HG03520 (cell line): ENCODE data around the gene VAV2.

Experiments
- ATAC-seq: cut with Tn5 transposase; IDR thresholded peaks from one replicate; pipeline ENCODE4 v1.9.1; 2021; ENCODE audit warnings: mild to moderate bottlenecking, moderate library complexity; ENCODE audit not compliant: unreplicated experiment

Gene VAV2

DNA sequence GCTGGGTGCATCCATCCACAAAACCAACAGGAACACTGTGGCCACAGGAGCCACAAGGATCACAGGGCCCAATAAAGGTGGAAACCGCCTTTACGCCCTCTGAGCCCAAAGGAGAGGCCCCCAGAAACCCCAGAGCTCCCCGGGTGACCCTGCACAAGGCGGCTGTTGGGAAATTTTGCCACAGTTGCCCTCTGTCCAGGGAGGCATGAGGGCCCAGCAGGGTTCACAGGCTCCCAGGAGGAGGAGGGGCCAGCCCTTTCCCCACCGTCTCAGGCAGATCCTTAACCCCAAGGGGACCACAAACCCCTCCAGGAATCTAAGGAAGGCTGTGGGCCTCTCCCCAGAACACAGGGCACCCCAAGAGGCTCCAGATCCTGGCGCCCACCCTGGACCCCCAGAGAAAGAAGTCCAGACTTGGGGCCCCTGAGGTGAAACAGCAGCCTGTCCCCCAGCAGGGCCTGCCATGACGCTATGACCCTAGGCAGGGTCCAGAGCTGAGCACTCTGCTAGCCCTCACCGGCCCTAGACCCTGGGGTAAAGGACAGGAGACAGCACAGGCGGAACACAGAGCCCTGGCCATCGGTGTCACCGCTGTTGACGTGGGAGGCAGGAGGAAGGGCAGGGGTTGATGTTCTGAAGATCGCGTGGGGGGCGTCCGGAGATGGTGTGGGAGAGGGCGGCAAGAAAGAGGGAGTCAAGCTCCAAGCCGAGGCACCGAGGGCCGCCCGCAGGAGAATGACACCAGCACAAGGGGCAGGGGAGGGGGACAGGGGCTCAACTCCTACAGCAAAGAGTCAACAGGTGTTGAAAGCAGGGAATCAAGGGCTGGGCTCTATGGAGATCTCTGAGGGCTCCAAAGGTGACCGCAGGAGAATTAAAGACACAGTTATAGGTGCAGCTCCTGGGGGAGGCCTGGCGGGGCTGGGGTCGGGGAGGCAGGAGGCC, 97.5 kb downstream of the VAV2 start:
- no peak for ATAC-seq

DNA sequence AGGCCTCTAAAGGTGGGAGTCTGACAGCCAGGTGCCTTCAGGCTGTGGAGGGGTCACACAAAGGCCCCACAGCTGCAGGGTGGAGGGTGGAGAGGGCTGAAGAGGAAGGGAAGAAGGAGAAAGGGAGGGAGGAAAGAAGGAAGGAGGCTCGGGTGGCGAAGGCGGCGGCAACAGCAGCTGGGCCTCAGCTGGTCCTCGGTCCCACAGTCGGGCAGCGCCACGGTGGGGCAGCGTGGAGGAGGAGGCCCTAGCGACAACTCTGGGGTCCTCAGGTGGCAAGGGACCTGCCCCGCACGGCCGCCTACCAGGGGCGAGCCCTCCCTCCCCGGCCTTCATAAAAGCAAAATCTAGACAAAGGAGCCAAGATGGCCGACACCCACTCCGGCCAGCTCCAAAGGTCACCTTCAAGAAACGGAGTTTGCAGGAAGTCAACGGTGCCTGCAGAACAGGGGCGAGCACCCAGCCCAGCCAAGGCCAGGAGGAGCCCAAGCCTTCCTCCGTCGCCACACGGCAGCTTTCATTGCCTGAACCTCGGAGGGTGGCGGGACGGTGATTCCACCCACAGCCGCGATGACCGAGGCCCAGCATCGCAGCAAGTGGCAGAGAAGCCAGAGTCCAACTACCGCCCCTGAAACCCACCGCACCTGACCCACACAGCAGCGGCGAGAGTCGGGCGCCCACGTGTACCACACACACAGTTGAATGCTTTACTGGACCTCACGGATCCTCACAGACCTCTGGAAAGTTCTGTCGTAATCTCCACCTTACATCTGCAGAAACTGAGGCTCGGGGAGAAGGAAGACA, 98.7 kb downstream of the VAV2 start:
- no peak for ATAC-seq

DNA sequence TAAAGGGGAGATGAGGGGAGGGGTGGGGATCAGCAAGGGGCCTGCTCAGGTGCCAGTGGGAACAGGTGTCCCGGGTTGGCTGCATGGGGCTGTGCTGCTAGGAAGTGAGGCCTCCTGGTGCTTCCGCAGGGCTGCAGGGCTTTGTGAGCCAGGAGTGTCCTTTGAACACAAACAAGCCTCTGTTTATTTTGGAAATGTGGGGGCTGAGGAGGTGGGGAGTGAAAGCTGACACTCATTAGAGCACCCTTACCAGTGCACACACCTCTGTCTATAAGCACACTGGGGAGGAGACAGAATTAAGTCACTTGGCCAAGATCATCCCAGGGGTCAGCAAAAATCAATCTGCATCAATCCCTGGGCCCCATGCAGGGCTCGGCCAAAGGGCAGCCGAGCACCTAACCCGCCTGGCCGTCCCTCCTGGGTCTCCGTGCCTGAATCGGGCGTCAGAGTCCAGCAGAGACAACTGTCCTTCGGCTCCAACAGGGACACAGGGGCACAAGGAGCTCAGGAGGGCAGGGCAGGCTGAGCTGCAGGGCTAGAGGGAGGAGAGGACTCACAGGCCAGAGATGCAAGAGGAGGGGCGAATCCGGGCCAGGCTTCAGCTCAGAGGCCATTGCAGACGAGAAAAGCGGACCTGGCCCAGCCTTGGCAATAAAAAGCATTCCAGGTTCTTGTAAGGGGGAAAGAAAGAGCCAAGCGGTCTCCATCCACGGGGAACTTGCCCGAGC, 99.8 kb downstream of the VAV2 start:
- ATAC-seq = no peak

DNA sequence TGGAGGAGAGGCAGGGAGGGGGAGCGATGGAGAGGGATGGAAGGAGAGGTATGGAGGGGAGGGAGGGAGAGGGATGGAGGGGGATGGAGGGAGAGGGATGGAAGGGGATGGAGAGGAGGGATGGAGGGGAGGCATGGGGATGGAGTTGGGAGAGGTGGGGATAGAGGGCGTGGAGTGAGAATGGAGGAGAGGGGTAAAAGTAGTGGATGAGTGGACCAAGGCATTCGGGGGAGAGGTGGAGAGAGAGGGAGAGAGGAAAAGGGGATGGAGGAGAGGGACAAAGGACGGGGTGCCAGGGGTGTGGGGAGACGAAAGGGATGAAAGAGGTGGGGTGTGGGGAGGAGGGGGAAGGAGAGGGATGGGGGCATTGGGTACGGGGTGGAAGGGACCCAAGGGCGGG, 100.4 kb downstream of the VAV2 start:
- no peak for ATAC-seq

DNA sequence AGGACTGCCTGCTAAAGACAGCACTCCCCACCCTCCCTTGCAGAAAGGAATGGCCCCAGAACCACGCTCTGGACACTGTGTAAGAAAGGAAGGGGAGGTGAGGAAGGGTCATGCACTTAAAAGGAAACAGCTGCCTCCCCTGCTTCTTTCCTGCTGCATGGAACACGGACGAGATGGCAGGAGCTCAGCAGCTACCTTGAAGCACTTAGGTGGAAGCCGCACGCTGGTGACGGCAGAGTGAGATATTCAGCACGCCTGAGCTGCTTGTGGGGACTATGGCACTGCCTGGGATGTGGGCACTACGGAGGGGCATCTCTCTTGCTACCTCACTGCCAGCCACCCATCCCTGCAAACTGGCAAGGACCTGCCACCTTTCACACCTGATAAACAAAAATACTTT, 101.5 kb downstream of the VAV2 start:
- ATAC-seq = no peak

GRCh38 chr9:133889584-133890301, 102.4 kb downstream of the VAV2 start:
- ATAC-seq = no peak

GRCh38 chr9:133888809-133889491, 103.2 kb downstream of the VAV2 start:
- no peak for ATAC-seq

DNA sequence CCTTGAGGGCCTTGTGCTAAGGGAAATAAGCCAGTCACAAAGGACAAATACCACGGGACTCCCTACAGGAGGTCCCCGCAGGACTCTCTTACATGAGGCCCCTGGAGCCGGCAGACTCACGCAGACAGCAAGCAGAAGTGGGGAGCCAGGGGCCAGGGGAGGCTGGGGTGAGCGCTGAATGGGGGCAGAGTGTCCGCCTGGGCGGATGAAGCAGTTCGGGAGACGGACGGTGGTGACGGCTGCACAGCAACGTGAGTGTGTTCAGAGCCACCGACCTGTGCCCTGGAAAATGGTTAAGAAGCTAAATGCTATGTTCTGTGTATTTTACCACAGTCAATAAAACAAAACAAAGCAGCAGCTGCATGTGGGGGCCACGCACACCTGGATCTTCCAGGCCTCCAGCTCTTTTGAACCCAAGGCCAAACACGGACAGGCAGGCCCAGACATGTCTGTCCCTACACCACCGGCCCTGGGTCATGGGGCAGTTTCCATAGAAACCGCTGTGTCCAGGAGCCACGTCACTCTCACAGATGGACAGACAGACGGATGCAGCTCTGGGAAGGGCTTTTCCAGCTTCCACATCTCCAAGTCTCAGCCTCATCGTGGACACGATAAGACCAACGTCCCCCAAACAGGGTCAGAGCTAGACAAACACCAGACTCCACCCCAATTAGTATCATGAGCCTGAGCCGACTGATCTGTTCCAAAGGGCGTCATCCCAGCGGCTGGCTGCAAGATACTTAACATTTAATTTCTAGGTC, 103.9 kb downstream of the VAV2 start:
- no peak for ATAC-seq

DNA sequence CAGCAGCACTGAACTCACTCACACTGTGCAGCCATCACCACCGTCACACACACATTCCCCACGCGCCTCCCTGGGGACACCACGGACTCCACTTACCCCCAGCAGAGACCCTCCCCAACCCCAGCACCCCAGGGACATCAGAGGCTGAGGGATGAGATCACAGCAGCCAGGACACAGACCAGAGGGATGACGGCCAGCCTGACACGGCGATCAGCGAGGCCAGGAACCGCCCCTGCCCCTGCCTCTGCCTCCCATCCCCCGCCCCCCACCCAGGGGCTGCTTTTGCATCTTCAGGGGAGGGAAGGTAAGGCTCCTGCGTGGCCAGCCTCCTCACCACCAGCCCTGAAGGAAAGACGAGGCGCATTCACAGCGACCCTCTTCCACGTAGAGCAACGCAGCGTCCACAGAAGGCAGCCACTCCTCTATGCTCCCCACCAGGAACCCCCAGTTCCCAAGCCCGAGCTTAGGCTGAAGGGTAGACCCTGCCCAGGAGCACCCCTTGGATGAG, 104.5 kb downstream of the VAV2 start:
- ATAC-seq = no peak

DNA sequence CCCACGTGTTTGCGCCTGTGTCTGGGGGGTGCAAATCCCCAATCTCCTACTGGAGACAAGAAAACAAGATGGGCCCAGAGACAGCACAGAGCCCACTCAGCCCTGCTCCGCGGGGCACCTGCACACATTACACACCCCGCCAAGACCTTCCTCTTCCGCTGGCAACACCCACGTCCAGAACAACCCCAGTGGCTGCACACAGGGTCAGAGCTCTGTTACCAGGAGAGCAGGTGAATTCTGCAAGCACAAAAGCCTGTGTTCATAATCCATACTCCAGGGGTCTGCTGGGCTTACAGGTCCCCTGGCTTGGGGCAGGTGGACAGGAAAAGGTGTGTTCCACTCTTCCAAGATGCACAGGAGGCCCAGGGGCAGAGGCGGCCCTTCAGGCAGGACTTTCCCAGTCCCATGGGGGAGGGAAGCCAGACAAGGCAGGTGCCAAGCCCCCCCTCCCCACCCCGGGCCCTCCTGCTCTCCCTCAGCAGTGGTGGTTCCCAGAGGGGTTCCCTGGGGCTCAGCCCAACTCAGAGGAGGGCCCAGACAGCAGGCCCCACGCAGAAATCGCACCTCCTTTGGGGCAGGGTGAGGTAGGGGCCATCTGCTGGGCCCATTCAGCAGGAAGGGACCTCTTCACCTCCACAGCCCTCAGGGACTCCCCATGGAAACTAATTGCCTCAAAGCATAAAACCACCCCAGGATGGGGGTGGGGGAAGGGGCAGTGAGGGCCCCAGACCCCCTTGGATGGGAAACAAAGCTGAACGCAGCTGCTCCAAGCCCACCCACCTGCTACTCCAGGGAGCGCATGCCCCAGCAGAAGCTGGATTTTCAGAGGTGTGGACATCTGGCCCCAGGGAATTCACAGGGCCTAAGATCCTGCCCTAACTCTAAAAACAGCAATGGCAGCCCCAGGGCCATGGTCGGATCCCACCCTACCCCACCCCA, 105.3 kb downstream of the VAV2 start:
- ATAC-seq = no peak

GRCh38 chr9:133884907-133885744, 107.0 kb downstream of the VAV2 start:
- no peak for ATAC-seq

GRCh38 chr9:133882849-133883755, 109.0 kb downstream of the VAV2 start:
- no peak for ATAC-seq

GRCh38 chr9:133881671-133882381, 110.3 kb downstream of the VAV2 start:
- ATAC-seq = no peak

DNA sequence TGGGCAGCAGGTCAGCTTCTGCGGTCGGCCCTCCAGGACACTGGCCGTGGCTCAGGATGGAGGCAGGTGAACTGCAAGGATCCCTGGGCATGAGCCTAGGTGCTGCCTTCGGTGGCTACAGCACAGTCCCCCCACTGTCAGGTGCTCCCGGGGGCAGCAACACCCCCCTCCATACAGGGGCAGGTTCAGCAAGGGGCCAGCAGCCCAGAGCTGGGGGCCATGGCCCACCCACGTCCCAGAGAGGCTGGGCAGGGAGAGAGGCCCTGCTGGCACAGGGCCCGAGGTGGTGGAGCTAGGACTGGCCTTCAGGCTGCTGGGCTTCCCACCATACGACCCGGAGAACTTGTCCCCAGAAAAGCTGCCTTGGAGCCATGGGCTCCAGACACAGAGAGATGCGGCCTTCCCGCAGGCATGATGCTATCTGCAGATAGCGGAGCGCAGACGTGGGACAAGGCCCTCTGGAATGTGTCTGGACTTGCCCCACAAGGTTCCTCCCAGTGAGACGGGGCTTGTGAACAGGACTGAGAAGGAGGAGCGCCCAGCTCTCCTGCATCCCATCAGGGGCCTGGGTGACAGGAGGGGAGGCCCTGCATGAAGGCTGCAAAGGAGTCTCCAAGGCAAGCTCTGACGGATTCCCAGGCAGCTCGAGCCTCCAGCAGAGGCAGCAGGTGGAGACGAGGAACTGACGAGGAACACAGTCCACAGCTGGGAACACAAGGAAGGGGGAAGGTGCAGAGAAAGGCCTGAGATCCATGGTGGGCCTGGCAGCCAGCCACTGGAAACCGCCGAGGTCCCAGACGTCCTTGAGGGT, 111.1 kb downstream of the VAV2 start:
- no peak for ATAC-seq

- no peak for ATAC-seq
Observed at GRCh38 chr9:133880136-133880535, 112.0 kb downstream of the VAV2 start.
